Sigmoid colon (tissue), 4 donors: ENCODE data around the gene FAM237A.

Experiments used
- CTCF ChIP-seq, 4 experiments: fragments of 450-650 bp in 3 of 4; fragments of 200-600 bp in 1 of 4; IDR thresholded peaks; one replicate each; pipeline ENCODE4 v1.5.1; 2016 to 2019; ENCODE audit warnings: antibody characterized with exemption in 4 of 4, mild to moderate bottlenecking in 3 of 4, moderate library complexity in 2 of 4
- POLR2A ChIP-seq, 2 donors: fragments of 450-650 bp; IDR thresholded peaks; one replicate each; pipeline ENCODE4 v1.6.1; 2016; ENCODE audit warnings: antibody characterized with exemption in 2 of 2, mild to moderate bottlenecking in 2 of 2, moderate library complexity in 2 of 2
- POLR2AphosphoS5 ChIP-seq, 4 donors: sonication (generic); formaldehyde crosslinking; IDR thresholded peaks; one replicate each; pipeline ENCODE4 v1.6.1; 2017; ENCODE audit warnings: antibody characterized with exemption in 4 of 4

- no peak for TF ChIP-seq CTCF (IDR thresholded peaks at IDR 0.05)
- TF ChIP-seq POLR2AphosphoS5 (IDR thresholded peaks at IDR 0.05), result no peak
- no peak for TF ChIP-seq POLR2A (IDR thresholded peaks at IDR 0.05)
Measured at GRCh38 chr2:206615417-206616089, 26.7 kb upstream of the FAM237A start.
